IMR-90 (cell line): ENCODE data around the gene TLCD4. TPM values are rescaled to one million over a fixed set of nuclear protein-coding genes. Genes with fewer than 3 reads are reported as not detected.

Experiments
- ATAC-seq: fragments of 200-7000 bp; cut with Tn5 transposase; 2 replicates; pipeline ENCODE4 v1.9.1; 2020; ENCODE audit warnings: low read depth, mild to moderate bottlenecking, moderate library complexity
- BruUV-seq: library from RNA; stranded (reverse); fragments of 400-500 nt; replicated peaks from 2 replicates; lab custom pipeline; 2021; lab: Mats Ljungman, UMichigan
- CTCF ChIA-PET: fragments of 300-600 bp; formaldehyde crosslinking; extraction: SDS; loops from one replicate; lab custom pipeline; 2021; ENCODE audit warnings: antibody characterized with exemption; lab: Yijun Ruan, JAX
- POLR2A ChIA-PET: fragments of 300-600 bp; sonication (Branson Sonifier 250); formaldehyde crosslinking; loops from one replicate; lab custom pipeline; 2022; ENCODE audit warnings: antibody characterized with exemption; ENCODE audit not compliant: unreplicated experiment; lab: Charles Lee
- DNase-seq: peaks from one replicate; pipeline ENCODE4 v3.0.0; 2013
- H2AFZ ChIP-seq: replicated peaks from 2 replicates; pipeline ENCODE3; 2013; ENCODE audit warnings: low read length, mild to moderate bottlenecking; ENCODE audit not compliant: poor library complexity
- H2AK5ac ChIP-seq: 2 replicates; pipeline ENCODE4 v1.6.1; 2013; ENCODE audit warnings: low read depth, low read length, inconsistent platforms
- H2AK9ac ChIP-seq: replicated peaks from 2 replicates; pipeline ENCODE3; 2013; ENCODE audit warnings: mild to moderate bottlenecking, low read depth, low read length, moderate library complexity; ENCODE audit not compliant: poor library complexity
- H2BK120ac ChIP-seq: 2 replicates; pipeline ENCODE4 v1.6.1; 2013; ENCODE audit warnings: low read depth, low read length, inconsistent platforms
- H2BK15ac ChIP-seq: 3 replicates; pipeline ENCODE4 v1.6.1; 2013; ENCODE audit warnings: low read depth, low read length, inconsistent platforms
- H2BK20ac ChIP-seq: 2 replicates; pipeline ENCODE4 v1.6.1; 2013; ENCODE audit warnings: low read depth, mild to moderate bottlenecking, inconsistent platforms, low read length, moderate library complexity
- H2BK5ac ChIP-seq: 2 replicates; pipeline ENCODE4 v1.6.1; 2013; ENCODE audit warnings: mild to moderate bottlenecking, low read depth, low read length, inconsistent platforms; ENCODE audit not compliant: poor library complexity, severe bottlenecking
- H3K14ac ChIP-seq: replicated peaks from 2 replicates; pipeline ENCODE4 v1.6.1; 2013; ENCODE audit warnings: low read depth, low read length, inconsistent platforms
- H3K18ac ChIP-seq: 2 replicates; pipeline ENCODE4 v1.6.1; 2013; ENCODE audit warnings: low read depth, low read length, control low read depth
- H3K23ac ChIP-seq: 2 replicates; pipeline ENCODE4 v1.6.1; 2013; ENCODE audit warnings: low read depth, low read length, inconsistent platforms
- H3K27ac ChIP-seq: 2 replicates; pipeline ENCODE4 v1.5.1; 2013; ENCODE audit warnings: mild to moderate bottlenecking, control low read depth, low read length; ENCODE audit not compliant: insufficient read depth
- H3K27me3 ChIP-seq: 2 replicates; pipeline ENCODE4 v1.6.1; 2013; ENCODE audit warnings: low read length; ENCODE audit not compliant: control insufficient read depth, insufficient read depth
- H3K36me3 ChIP-seq: 2 replicates; pipeline ENCODE4 v1.6.1; 2013; ENCODE audit warnings: low read length, mixed read lengths; ENCODE audit not compliant: control insufficient read depth, insufficient read depth
- H3K4ac ChIP-seq: 2 replicates; pipeline ENCODE4 v1.6.1; 2013; ENCODE audit warnings: low read depth, low read length, inconsistent platforms
- H3K4me1 ChIP-seq: 2 replicates; pipeline ENCODE4 v1.6.1; 2013; ENCODE audit warnings: low read length, mixed read lengths; ENCODE audit not compliant: control insufficient read depth, insufficient read depth
- H3K4me2 ChIP-seq: 2 replicates; pipeline ENCODE4 v1.6.1; 2013; ENCODE audit warnings: low read depth, mild to moderate bottlenecking, control low read depth, low read length, moderate library complexity
- H3K4me3 ChIP-seq: 2 replicates; pipeline ENCODE4 v1.5.1; 2013; ENCODE audit warnings: low read depth, mild to moderate bottlenecking, control low read depth, low read length, moderate library complexity; ENCODE audit not compliant: insufficient read depth
- H3K56ac ChIP-seq: 2 replicates; pipeline ENCODE4 v1.6.1; 2013; ENCODE audit warnings: low read length, inconsistent platforms; ENCODE audit not compliant: insufficient read depth; ENCODE audit errors: extremely low read depth
- H3K79me1 ChIP-seq, 2 experiments: 2 replicates each; pipeline ENCODE4 v1.6.1; 2013; ENCODE audit warnings: low read length in 2 of 2, inconsistent platforms in 1 of 2, low read depth in 1 of 2
- H3K9ac ChIP-seq: 2 replicates; pipeline ENCODE4 v1.6.1; 2013; ENCODE audit warnings: low read depth, low read length, control low read depth
- H3K9me1 ChIP-seq: 2 replicates; pipeline ENCODE4 v1.6.1; 2013; ENCODE audit warnings: low read length, inconsistent platforms; ENCODE audit not compliant: insufficient read depth
- H3K9me3 ChIP-seq: 2 replicates; pipeline ENCODE4 v1.6.1; 2013; ENCODE audit warnings: low read length; ENCODE audit not compliant: control insufficient read depth, insufficient read depth
- H4K20me1 ChIP-seq: 2 replicates; pipeline ENCODE4 v1.6.1; 2013; ENCODE audit warnings: low read length, inconsistent platforms; ENCODE audit not compliant: insufficient read depth
- H4K5ac ChIP-seq: 2 replicates; pipeline ENCODE4 v1.6.1; 2013; ENCODE audit warnings: mild to moderate bottlenecking, low read depth, low read length, control low read depth
- H4K8ac ChIP-seq, 2 experiments: 2 replicates each; pipeline ENCODE4 v1.6.1; 2013; ENCODE audit warnings: low read depth in 2 of 2, low read length in 2 of 2, control low read depth in 1 of 2, inconsistent platforms in 1 of 2
- H4K91ac ChIP-seq: 2 replicates; pipeline ENCODE4 v1.6.1; 2013; ENCODE audit warnings: low read depth, low read length, inconsistent platforms; ENCODE audit not compliant: insufficient read depth
- BHLHE40 ChIP-seq: fragments of 150-350 bp; IDR thresholded peaks from 2 replicates; pipeline ENCODE4 v1.6.1; 2016; ENCODE audit warnings: mild to moderate bottlenecking, low read depth, low read length
- CHD1 ChIP-seq: IDR thresholded peaks from 2 replicates; pipeline ENCODE4 v1.6.1; 2012; ENCODE audit warnings: low read depth, low read length, improper control_type of control experiment
- MAZ ChIP-seq: IDR thresholded peaks from 2 replicates; pipeline ENCODE4 v1.6.1; 2012; ENCODE audit warnings: low read depth, mild to moderate bottlenecking, low read length, improper control_type of control experiment, moderate library complexity, borderline replicate concordance
- MXI1 ChIP-seq: IDR thresholded peaks from 2 replicates; pipeline ENCODE4 v1.6.1; 2012; ENCODE audit warnings: low read depth, mild to moderate bottlenecking, low read length, moderate library complexity, borderline replicate concordance
- NFE2L2 ChIP-seq: fragments of 150-350 bp; IDR thresholded peaks from 2 replicates; pipeline ENCODE4 v1.6.1; 2016; ENCODE audit warnings: low read depth, mild to moderate bottlenecking, low read length
- POLR2A ChIP-seq: IDR thresholded peaks from 2 replicates; pipeline ENCODE4 v1.6.1; 2012; ENCODE audit warnings: mild to moderate bottlenecking, low read depth, low read length
- RAD21 ChIP-seq: IDR thresholded peaks from 2 replicates; pipeline ENCODE4 v1.6.1; 2012; ENCODE audit warnings: low read length, improper control_type of control experiment
- RCOR1 ChIP-seq: IDR thresholded peaks from 2 replicates; pipeline ENCODE4 v1.6.1; 2012; ENCODE audit warnings: mild to moderate bottlenecking, low read length, improper control_type of control experiment; ENCODE audit not compliant: insufficient replicate concordance
- RFX5 ChIP-seq: IDR thresholded peaks from 2 replicates; pipeline ENCODE4 v1.8.0; 2012; ENCODE audit warnings: low read depth, mild to moderate bottlenecking, low read length, moderate library complexity
- SMC3 ChIP-seq: fragments of 150-350 bp; IDR thresholded peaks from 2 replicates; pipeline ENCODE4 v1.6.1; 2016; ENCODE audit warnings: low read depth, mild to moderate bottlenecking, antibody characterized with exemption, low read length, moderate library complexity
- WGBS, 2 experiments: methylation state at CpG; one replicate each; pipeline versions ENCODE4 v1.1.5 to v1.1.7; 2013; ENCODE audit warnings: missing lambda C conversion rate in 2 of 2; ENCODE audit not compliant: insufficient read length in 1 of 2; ENCODE audit errors: extremely low coverage in 2 of 2; 5-methylcytosine and 5-hydroxymethylcytosine counted together
- dilution Hi-C: fragments of 300-500 bp; cut with HindIII; formaldehyde crosslinking; loops from one replicate; pipeline ENCODE4 v1.14.3; 2018; ENCODE audit warnings: low sequenced_read_pairs; ENCODE audit not compliant: unreplicated experiment
- in situ Hi-C: fragments of 300-500 bp; cut with MboI; formaldehyde crosslinking; loops from 3 replicates; pipeline ENCODE4 v1.14.3; 2019; ENCODE audit warnings: low sequenced_read_pairs, inconsistent platforms, mixed read lengths
- intact Hi-C: fragments of 100-400 bp; cut with micrococcal nuclease; formaldehyde crosslinking; loops from 2 replicates; pipeline ENCODE4 v1.10.0; 2022
- polyA plus RNA-seq, 3 experiments: library from polyadenylated mRNA; depleted of rRNA; stranded (reverse); fragments of >200 nt; gene quantifications; 2 replicates each; pipeline ENCODE4 v1.2.3, GENCODE V29; 2012; ENCODE audit warnings: low replicate concordance in 1 of 3
- total RNA-seq: library from RNA; depleted of rRNA; stranded (reverse); fragments of >200 nt; gene quantifications from 2 replicates; pipeline ENCODE4 v1.2.3, GENCODE V29; 2012
- TF ChIP-seq, protein P1 (sequence below): fragments of 150-350 bp; IDR thresholded peaks from 2 replicates; pipeline ENCODE4 v1.6.1; 2016; ENCODE audit warnings: low read depth, mild to moderate bottlenecking, low read length, moderate library complexity, borderline replicate concordance
- TF ChIP-seq, protein P2 (sequence below): conservative IDR thresholded peaks from 2 replicates; pipeline ENCODE4 v1.5.1; 2012; ENCODE audit warnings: mild to moderate bottlenecking, low read depth, low read length, improper control_type of control experiment
- TF ChIP-seq, protein P3 (sequence below): fragments of 150-350 bp; IDR thresholded peaks from 2 replicates; pipeline ENCODE4 v1.6.1; 2017; ENCODE audit warnings: mild to moderate bottlenecking, antibody characterized with exemption, low read length, low read depth

The TLCD4 gene
- total and polyA plus RNA-seq, 2 of the 4 experiments (the other 2 are of a cell fraction) = 0.22 to 0.36 TPM

DNA sequence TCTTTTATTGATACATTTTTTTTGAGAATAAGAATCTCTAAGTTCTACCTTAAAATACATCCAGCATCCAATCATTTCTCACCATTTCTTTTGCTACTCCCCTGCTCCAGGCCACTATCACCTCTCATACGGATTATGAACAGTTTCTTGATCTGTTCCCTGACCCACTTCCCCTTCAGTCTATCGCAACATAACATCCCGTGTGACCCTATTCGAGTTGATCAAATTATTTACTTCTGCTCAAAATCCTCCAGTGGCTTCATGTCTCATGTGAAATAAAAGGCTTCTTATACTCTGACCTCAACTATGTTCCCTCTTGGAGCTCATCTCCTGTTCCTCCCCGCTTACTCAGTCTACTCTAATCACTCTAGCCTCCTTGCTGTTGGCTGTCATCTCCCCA lies 49.6 kb upstream of the TLCD4 start:
- H3K9me3 ChIP-seq = no peaks in the 10 kb centered on the region
- no peak overlapping the region for H3K14ac ChIP-seq
- H2AFZ ChIP-seq = no peak overlapping the region
- no peak overlapping the region for H3K4me3 ChIP-seq
- H4K8ac ChIP-seq = no peak overlapping the region
- no peak overlapping the region for H2BK20ac ChIP-seq
- H2AK9ac ChIP-seq = no peak overlapping the region
- no peaks in the 10 kb centered on the region for H3K4me1 ChIP-seq
- ChIA-PET POLR2A (no interaction called here), CTCF (interaction anchor here (1.2 kb wide), 1 partner anchor 17 kb away, joined by 6 read pairs; no protein-coding TSS in a partner anchor)
- H3K18ac ChIP-seq = no peak overlapping the region
- H4K5ac ChIP-seq = no peak overlapping the region
- no peak overlapping the region for H3K4me2 ChIP-seq
- dilution Hi-C loops (no loop called here), intact Hi-C loops (no loop called here), in situ Hi-C loops (no loop called here)
- H4K20me1 ChIP-seq = no peaks in the 10 kb centered on the region
- no peaks in the 10 kb centered on the region for H3K36me3 ChIP-seq
- 90% methylated on average over 5 of the region's 5 CpGs; no CpG with 5 or more reads in 1 of the 2 experiments for WGBS, 2 experiments
- no peak overlapping the region for H2BK5ac ChIP-seq
- H3K27ac ChIP-seq = no peak overlapping the region
- ATAC-seq = no peak
- no peak overlapping the region for H2AK5ac ChIP-seq
- H3K9ac ChIP-seq = no peak overlapping the region
- TF ChIP-seq RFX5 (no peak), RCOR1 (no peak), MAZ (no peak), BHLHE40 (no peak), MXI1 (no peak), POLR2A (no peak), SMC3 (no peak), RAD21 (no peak), CHD1 (no peak), NFE2L2 (no peak)
- TF ChIP-seq, protein P1, sequence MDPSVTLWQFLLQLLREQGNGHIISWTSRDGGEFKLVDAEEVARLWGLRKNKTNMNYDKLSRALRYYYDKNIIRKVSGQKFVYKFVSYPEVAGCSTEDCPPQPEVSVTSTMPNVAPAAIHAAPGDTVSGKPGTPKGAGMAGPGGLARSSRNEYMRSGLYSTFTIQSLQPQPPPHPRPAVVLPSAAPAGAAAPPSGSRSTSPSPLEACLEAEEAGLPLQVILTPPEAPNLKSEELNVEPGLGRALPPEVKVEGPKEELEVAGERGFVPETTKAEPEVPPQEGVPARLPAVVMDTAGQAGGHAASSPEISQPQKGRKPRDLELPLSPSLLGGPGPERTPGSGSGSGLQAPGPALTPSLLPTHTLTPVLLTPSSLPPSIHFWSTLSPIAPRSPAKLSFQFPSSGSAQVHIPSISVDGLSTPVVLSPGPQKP = no peak
- TF ChIP-seq, protein P2, sequence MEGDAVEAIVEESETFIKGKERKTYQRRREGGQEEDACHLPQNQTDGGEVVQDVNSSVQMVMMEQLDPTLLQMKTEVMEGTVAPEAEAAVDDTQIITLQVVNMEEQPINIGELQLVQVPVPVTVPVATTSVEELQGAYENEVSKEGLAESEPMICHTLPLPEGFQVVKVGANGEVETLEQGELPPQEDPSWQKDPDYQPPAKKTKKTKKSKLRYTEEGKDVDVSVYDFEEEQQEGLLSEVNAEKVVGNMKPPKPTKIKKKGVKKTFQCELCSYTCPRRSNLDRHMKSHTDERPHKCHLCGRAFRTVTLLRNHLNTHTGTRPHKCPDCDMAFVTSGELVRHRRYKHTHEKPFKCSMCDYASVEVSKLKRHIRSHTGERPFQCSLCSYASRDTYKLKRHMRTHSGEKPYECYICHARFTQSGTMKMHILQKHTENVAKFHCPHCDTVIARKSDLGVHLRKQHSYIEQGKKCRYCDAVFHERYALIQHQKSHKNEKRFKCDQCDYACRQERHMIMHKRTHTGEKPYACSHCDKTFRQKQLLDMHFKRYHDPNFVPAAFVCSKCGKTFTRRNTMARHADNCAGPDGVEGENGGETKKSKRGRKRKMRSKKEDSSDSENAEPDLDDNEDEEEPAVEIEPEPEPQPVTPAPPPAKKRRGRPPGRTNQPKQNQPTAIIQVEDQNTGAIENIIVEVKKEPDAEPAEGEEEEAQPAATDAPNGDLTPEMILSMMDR = no peak
- TF ChIP-seq, protein P3, sequence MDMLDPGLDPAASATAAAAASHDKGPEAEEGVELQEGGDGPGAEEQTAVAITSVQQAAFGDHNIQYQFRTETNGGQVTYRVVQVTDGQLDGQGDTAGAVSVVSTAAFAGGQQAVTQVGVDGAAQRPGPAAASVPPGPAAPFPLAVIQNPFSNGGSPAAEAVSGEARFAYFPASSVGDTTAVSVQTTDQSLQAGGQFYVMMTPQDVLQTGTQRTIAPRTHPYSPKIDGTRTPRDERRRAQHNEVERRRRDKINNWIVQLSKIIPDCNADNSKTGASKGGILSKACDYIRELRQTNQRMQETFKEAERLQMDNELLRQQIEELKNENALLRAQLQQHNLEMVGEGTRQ = no peak
- H2BK120ac ChIP-seq = no peak overlapping the region
- H3K79me1 ChIP-seq = peaks cover 10 to 21% of the 10 kb centered on the region in 2 experiments
- H3K56ac ChIP-seq = no peak overlapping the region
- peaks cover 5% of the 10 kb centered on the region for H3K9me1 ChIP-seq
- H4K91ac ChIP-seq = no peak overlapping the region
- DNase-seq = no peak
- no peak overlapping the region for H2BK15ac ChIP-seq
- no peaks in the 10 kb centered on the region for H3K27me3 ChIP-seq
- H3K4ac ChIP-seq = no peak overlapping the region
- H3K23ac ChIP-seq = no peak overlapping the region
- BruUV-seq = no TSS peak
